Activated CD4-positive, alpha-beta memory T cell treated with anti-CD3 and anti-CD28 coated beads, Interleukin-2, amount 10 ng/mL, durations not matched to agents 7 days and 5 days (primary cell): ENCODE measurements around the gene CUEDC1. TPM values are rescaled to one million over a fixed set of nuclear protein-coding genes. Genes with fewer than 3 reads are reported as not detected.

Experiments
- CTCF ChIA-PET: fragments of 350-600 bp; sonication (Branson Sonifier 250); formaldehyde crosslinking; loops from one replicate; lab custom pipeline; 2021; ENCODE audit warnings: antibody characterized with exemption, inconsistent platforms; lab: Charles Lee
- POLR2A ChIA-PET: fragments of 350-600 bp; sonication (Branson Sonifier 250); formaldehyde crosslinking; loops from one replicate; lab custom pipeline; 2021; ENCODE audit warnings: antibody characterized with exemption; lab: Charles Lee
- DNase-seq: peaks from one replicate; pipeline ENCODE4 v3.0.0-alpha.2; 2020
- H3K27ac Mint-ChIP-seq: one replicate; pipeline ENCODE4 v1.8.0; 2021; ENCODE audit warnings: mild to moderate bottlenecking, mixed read lengths
- H3K27me3 Mint-ChIP-seq: one replicate; pipeline ENCODE4 v1.8.0; 2021; ENCODE audit warnings: mixed read lengths
- H3K36me3 Mint-ChIP-seq: one replicate; pipeline ENCODE4 v1.8.0; 2021; ENCODE audit warnings: low read depth, mixed read lengths
- H3K4me1 Mint-ChIP-seq: one replicate; pipeline ENCODE4 v1.8.0; 2021; ENCODE audit warnings: mixed read lengths
- H3K4me3 Mint-ChIP-seq: one replicate; pipeline ENCODE4 v1.8.0; 2021; ENCODE audit warnings: mild to moderate bottlenecking, mixed read lengths
- H3K9me3 Mint-ChIP-seq: one replicate; pipeline ENCODE4 v1.8.0; 2021; ENCODE audit warnings: mixed read lengths
- total RNA-seq, 2 experiments: library from RNA; stranded (reverse); gene quantifications; one replicate each; pipeline ENCODE4 v1.2.3, GENCODE V29; 2021

CUEDC1 gene
- total RNA-seq, 2 experiments from 2014 or later, result 0.25 TPM; not detected in 1

- ChIA-PET CTCF (interaction anchor here (0.9 to 3.9 kb wide), 3 partner anchors 104 to 262 kb away, joined by 3 to 23 read pairs (median 11); no protein-coding TSS in a partner anchor), POLR2A (no interaction called here)
- Mint-ChIP-seq H3K4me1 (peaks cover 11% of the 10 kb centered on the region), H3K27me3 (peaks cover 8% of the 10 kb centered on the region), H3K27ac (no peak overlapping the region), H3K9me3 (no peaks in the 10 kb centered on the region), H3K36me3 (no peaks in the 10 kb centered on the region), H3K4me3 (no peak overlapping the region)
- DNase-seq, result no peak
Measured at GRCh38 chr17:57890857-57891232, 64.4 kb downstream of the CUEDC1 start.

- no peaks in the 10 kb centered on the region for H3K36me3 Mint-ChIP-seq
- H3K27ac Mint-ChIP-seq, result no peak overlapping the region
- no peak overlapping the region for H3K4me3 Mint-ChIP-seq
- H3K9me3 Mint-ChIP-seq, result no peaks in the 10 kb centered on the region
- peaks cover 11% of the 10 kb centered on the region for H3K4me1 Mint-ChIP-seq
- H3K27me3 Mint-ChIP-seq, result peaks cover 8% of the 10 kb centered on the region
- no peak for DNase-seq
- ChIA-PET POLR2A (interaction anchor here (1.3 kb wide), 1 partner anchor 109 kb away, joined by 4 read pairs; no protein-coding TSS in a partner anchor), CTCF (interaction anchor here (0.9 to 3.9 kb wide), 4 partner anchors 105 to 283 kb away, joined by 3 to 23 read pairs (median 8); no protein-coding TSS in a partner anchor)
Measured at GRCh38 chr17:57889892-57890856, 65.0 kb downstream of the CUEDC1 start.

- POLR2A ChIA-PET, result interaction anchor here (1.3 to 1.6 kb wide), 2 partner anchors 106 to 110 kb away, joined by 3 to 4 read pairs; no protein-coding TSS in a partner anchor
Measured at GRCh38 chr17:57889252-57889651, 66.0 kb downstream of the CUEDC1 start.

GRCh38 chr17:57888311-57889216, 66.6 kb downstream of the CUEDC1 start:
- DNase-seq, result no peak
- H3K4me3 Mint-ChIP-seq, result no peak overlapping the region

More at GRCh38 chr17:57889252-57889651, 66.0 kb downstream of the CUEDC1 start:
- H3K27ac Mint-ChIP-seq, result no peak overlapping the region
- H3K27me3 Mint-ChIP-seq, result peaks cover 9% of the 10 kb centered on the region
- no peak overlapping the region for H3K4me3 Mint-ChIP-seq
- peaks cover 8% of the 10 kb centered on the region for H3K4me1 Mint-ChIP-seq
- CTCF ChIA-PET, result interaction anchor here (0.5 to 2.4 kb wide), 3 partner anchors 58 to 283 kb away, joined by 3 to 11 read pairs (median 5); no protein-coding TSS in a partner anchor
- H3K36me3 Mint-ChIP-seq, result no peaks in the 10 kb centered on the region
- H3K9me3 Mint-ChIP-seq, result no peaks in the 10 kb centered on the region
- DNase-seq, result no peak

GRCh38 chr17:57887161-57887560, 68.1 kb downstream of the CUEDC1 start:
- no peak for DNase-seq
- CTCF ChIA-PET, result no interaction called here
- Mint-ChIP-seq H3K27ac (no peak overlapping the region), H3K9me3 (no peaks in the 10 kb centered on the region), H3K36me3 (no peaks in the 10 kb centered on the region), H3K4me1 (no peaks in the 10 kb centered on the region), H3K27me3 (peaks cover 9% of the 10 kb centered on the region), H3K4me3 (no peak overlapping the region)
- POLR2A ChIA-PET, result no interaction called here

More at GRCh38 chr17:57888311-57889216, 66.6 kb downstream of the CUEDC1 start:
- peaks cover 8% of the 10 kb centered on the region for H3K4me1 Mint-ChIP-seq
- no peaks in the 10 kb centered on the region for H3K9me3 Mint-ChIP-seq
- H3K27ac Mint-ChIP-seq, result no peak overlapping the region
- CTCF ChIA-PET, result interaction anchor here (0.5 to 2.4 kb wide), 3 partner anchors 59 to 284 kb away, joined by 3 to 11 read pairs (median 5); no protein-coding TSS in a partner anchor
- no peaks in the 10 kb centered on the region for H3K36me3 Mint-ChIP-seq
- POLR2A ChIA-PET, result interaction anchor here (1.6 kb wide), 1 partner anchor 107 kb away, joined by 3 read pairs; no protein-coding TSS in a partner anchor
- peaks cover 9% of the 10 kb centered on the region for H3K27me3 Mint-ChIP-seq

- no peak for DNase-seq
- no peak overlapping the region for H3K27ac Mint-ChIP-seq
- ChIA-PET POLR2A (no interaction called here), CTCF (interaction anchor here (1.2 kb wide), 1 partner anchor 31 kb away, joined by 3 read pairs; no protein-coding TSS in a partner anchor)
- H3K4me1 Mint-ChIP-seq, result no peaks in the 10 kb centered on the region
- no peak overlapping the region for H3K4me3 Mint-ChIP-seq
- H3K36me3 Mint-ChIP-seq, result no peaks in the 10 kb centered on the region
- H3K27me3 Mint-ChIP-seq, result peaks cover 5% of the 10 kb centered on the region
- H3K9me3 Mint-ChIP-seq, result no peaks in the 10 kb centered on the region
Measured at GRCh38 chr17:57886020-57886419, 69.2 kb downstream of the CUEDC1 start.

GRCh38 chr17:57885148-57885915, 69.9 kb downstream of the CUEDC1 start:
- no peaks in the 10 kb centered on the region for H3K4me1 Mint-ChIP-seq
- CTCF ChIA-PET, result interaction anchor here (1.2 kb wide), 1 partner anchor 30 kb away, joined by 3 read pairs; no protein-coding TSS in a partner anchor

GRCh38 chr17:57881783-57882351, 73.3 kb downstream of the CUEDC1 start:
- H3K27me3 Mint-ChIP-seq, result peaks cover 19% of the 10 kb centered on the region
- H3K9me3 Mint-ChIP-seq, result no peaks in the 10 kb centered on the region
- no peaks in the 10 kb centered on the region for H3K36me3 Mint-ChIP-seq
- ChIA-PET POLR2A (no interaction called here), CTCF (no interaction called here)
- no peak overlapping the region for H3K27ac Mint-ChIP-seq
- H3K4me3 Mint-ChIP-seq, result no peak overlapping the region
- H3K4me1 Mint-ChIP-seq, result peaks cover 8% of the 10 kb centered on the region
- DNase-seq, result no peak

More at GRCh38 chr17:57885148-57885915, 69.9 kb downstream of the CUEDC1 start:
- Mint-ChIP-seq H3K36me3 (no peaks in the 10 kb centered on the region), H3K27ac (no peak overlapping the region), H3K9me3 (no peaks in the 10 kb centered on the region), H3K27me3 (peaks cover 4% of the 10 kb centered on the region), H3K4me3 (no peak overlapping the region)
- DNase-seq, result no peak
- POLR2A ChIA-PET, result no interaction called here

GRCh38 chr17:57881143-57881542, 74.1 kb downstream of the CUEDC1 start:
- H3K36me3 Mint-ChIP-seq, result no peaks in the 10 kb centered on the region
- no peak for DNase-seq
- ChIA-PET POLR2A (no interaction called here), CTCF (interaction anchor here (1.1 kb wide), 1 partner anchor 12 kb away, joined by 5 read pairs; no protein-coding TSS in a partner anchor)
- no peaks in the 10 kb centered on the region for H3K9me3 Mint-ChIP-seq
- no peak overlapping the region for H3K27ac Mint-ChIP-seq
- H3K27me3 Mint-ChIP-seq, result peaks cover 22% of the 10 kb centered on the region
- no peak overlapping the region for H3K4me3 Mint-ChIP-seq
- peaks cover 8% of the 10 kb centered on the region for H3K4me1 Mint-ChIP-seq

GRCh38 chr17:57880086-57880456, 75.1 kb downstream of the CUEDC1 start:
- ChIA-PET POLR2A (interaction anchor here (1.3 kb wide), 1 partner anchor 10 kb away, joined by 6 read pairs; no protein-coding TSS in a partner anchor), CTCF (interaction anchor here (1.1 to 1.5 kb wide), 3 partner anchors 13 to 119 kb away, joined by 3 to 5 read pairs (median 4); no protein-coding TSS in a partner anchor)
- Mint-ChIP-seq H3K27me3 (peaks cover 25% of the 10 kb centered on the region), H3K36me3 (no peaks in the 10 kb centered on the region), H3K27ac (no peak overlapping the region), H3K4me1 (peaks cover 8% of the 10 kb centered on the region), H3K9me3 (no peaks in the 10 kb centered on the region), H3K4me3 (no peak overlapping the region)
- DNase-seq, result no peak

GRCh38 chr17:57879437-57880085, 75.7 kb downstream of the CUEDC1 start:
- H3K27me3 Mint-ChIP-seq, result peaks cover 24% of the 10 kb centered on the region
- no peak overlapping the region for H3K27ac Mint-ChIP-seq
- POLR2A ChIA-PET, result interaction anchor here (1.3 kb wide), 1 partner anchor 10 kb away, joined by 6 read pairs; no protein-coding TSS in a partner anchor
- no peak overlapping the region for H3K4me3 Mint-ChIP-seq
- peaks cover 8% of the 10 kb centered on the region for H3K4me1 Mint-ChIP-seq
- no peak for DNase-seq
- CTCF ChIA-PET, result interaction anchor here (1.4 to 1.5 kb wide), 2 partner anchors 13 to 120 kb away, joined by 3 to 4 read pairs; no protein-coding TSS in a partner anchor
- no peaks in the 10 kb centered on the region for H3K9me3 Mint-ChIP-seq
- no peaks in the 10 kb centered on the region for H3K36me3 Mint-ChIP-seq
